ENCODE data around the gene DCLRE1A.
"Not testable (repeated sequence)": the region's sequence is repeated elsewhere in the genome, so short reads cannot be mapped to it uniquely, and the experiment has no call there.

Gene DCLRE1A

DNA sequence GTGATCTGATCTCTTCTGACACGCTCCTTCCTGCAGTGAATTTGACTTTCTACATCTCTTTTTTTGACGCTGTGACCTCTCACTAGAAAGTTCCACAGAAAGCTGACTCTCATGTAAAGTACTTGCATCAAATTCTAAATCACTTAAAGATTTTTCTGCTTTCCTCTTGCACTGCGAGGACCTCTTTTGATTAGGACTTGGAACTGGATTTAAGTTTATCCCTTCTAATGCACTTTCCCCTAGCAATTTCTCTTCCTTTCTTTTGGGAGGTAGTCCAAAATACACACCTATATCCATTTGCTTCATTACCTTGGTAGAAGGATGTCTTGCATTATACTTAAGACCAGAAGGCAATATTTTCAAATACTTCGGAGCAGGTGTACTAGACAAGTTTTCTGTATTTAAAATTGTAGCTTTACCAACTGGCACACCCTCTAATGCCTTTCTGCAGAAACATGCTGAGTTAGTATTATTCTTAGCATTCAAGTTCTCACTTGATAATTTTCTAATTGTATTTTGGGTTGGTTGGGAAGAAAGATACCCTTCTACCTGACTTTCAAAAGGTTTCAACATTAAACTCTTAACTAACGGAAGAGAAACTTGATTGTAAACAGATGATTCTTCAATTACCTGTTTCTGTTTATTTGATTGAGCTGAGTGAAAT, 4.6 kb downstream of the DCLRE1A start:
- TF ChIP-seq, protein P1, sequence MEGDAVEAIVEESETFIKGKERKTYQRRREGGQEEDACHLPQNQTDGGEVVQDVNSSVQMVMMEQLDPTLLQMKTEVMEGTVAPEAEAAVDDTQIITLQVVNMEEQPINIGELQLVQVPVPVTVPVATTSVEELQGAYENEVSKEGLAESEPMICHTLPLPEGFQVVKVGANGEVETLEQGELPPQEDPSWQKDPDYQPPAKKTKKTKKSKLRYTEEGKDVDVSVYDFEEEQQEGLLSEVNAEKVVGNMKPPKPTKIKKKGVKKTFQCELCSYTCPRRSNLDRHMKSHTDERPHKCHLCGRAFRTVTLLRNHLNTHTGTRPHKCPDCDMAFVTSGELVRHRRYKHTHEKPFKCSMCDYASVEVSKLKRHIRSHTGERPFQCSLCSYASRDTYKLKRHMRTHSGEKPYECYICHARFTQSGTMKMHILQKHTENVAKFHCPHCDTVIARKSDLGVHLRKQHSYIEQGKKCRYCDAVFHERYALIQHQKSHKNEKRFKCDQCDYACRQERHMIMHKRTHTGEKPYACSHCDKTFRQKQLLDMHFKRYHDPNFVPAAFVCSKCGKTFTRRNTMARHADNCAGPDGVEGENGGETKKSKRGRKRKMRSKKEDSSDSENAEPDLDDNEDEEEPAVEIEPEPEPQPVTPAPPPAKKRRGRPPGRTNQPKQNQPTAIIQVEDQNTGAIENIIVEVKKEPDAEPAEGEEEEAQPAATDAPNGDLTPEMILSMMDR (IDR thresholded peaks at IDR 0.05; ENCODE audit: insufficient read depth, low read length, poor library complexity, severe bottlenecking) = no peak
- no peak for DNase-seq (ENCODE audit: extremely low read depth, insufficient read length)
- Histone ChIP-seq H3K4me3 (replicated peaks; ENCODE audit: low read depth, low read length) (no peak overlapping the region), H3K27me3 (replicated peaks; ENCODE audit: control insufficient read depth, insufficient read depth, low read length) (no peaks in the 10 kb centered on the region), H3K36me3 (ENCODE audit: control insufficient read depth, insufficient read depth, low read length) (no peaks in the 10 kb centered on the region)

DNA sequence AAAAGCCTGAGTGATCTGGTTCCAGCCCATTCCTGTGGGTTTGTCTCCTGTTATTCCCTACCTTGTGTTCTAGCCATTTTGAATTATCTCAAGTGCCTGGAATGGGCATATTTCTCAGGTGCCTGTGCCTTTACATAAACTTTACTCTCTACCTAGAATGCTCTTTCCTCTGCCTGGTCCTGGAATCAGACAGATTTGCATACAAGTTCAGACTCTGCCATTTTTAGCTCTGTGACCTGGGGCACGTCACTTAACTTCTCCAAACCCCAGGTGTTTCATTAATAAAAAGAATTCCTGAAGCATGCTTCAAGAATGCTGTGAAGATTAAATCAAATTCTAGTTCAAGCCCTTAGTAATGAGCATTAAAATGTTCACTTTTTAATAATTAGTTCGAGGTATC, 7.8 kb downstream of the DCLRE1A start:
- no peak for DNase-seq (ENCODE audit: extremely low read depth, insufficient read length)
- Histone ChIP-seq H3K27me3 (replicated peaks; ENCODE audit: control insufficient read depth, insufficient read depth, low read length) (no peaks in the 10 kb centered on the region), H3K4me3 (replicated peaks; ENCODE audit: low read depth, low read length) (no peak overlapping the region), H3K36me3 (ENCODE audit: control insufficient read depth, insufficient read depth, low read length) (peaks cover 2% of the 10 kb centered on the region; the same call in 1 of the 2 replicates)
- TF ChIP-seq, protein P1 (IDR thresholded peaks at IDR 0.05; ENCODE audit: insufficient read depth, low read length, poor library complexity, severe bottlenecking) = no peak

DNA sequence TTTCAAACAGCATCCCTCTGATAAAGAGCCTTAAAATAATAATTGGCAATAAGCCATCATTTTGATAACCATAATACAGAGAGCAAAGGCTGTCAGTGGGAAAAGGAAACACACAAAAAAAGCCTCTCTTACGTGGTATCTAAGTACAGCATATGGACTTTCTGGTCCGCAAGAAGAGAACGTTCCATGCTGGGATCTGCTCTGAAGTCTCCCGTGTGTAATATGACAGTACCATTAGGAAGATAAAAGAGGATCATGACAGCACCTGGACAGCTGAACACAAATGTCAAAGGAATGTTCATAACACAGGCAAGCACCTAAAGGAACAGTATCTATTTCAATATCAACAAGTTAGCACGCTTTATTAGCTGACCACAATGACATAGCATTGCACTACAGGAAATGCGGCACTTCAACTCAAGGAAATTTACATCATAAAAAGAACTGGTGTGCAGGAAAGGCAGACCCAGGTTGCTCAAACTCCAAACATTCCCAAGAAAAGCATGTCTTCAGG, 9.9 kb downstream of the DCLRE1A start:
- Histone ChIP-seq H3K36me3 (ENCODE audit: control insufficient read depth, insufficient read depth, low read length) (peaks cover 3% of the 10 kb centered on the region), H3K27me3 (replicated peaks; ENCODE audit: control insufficient read depth, insufficient read depth, low read length) (no peaks in the 10 kb centered on the region), H3K4me3 (replicated peaks; ENCODE audit: low read depth, low read length) (no peak overlapping the region)
- no peak for DNase-seq (ENCODE audit: extremely low read depth, insufficient read length)
- TF ChIP-seq, protein P1 (IDR thresholded peaks at IDR 0.05; ENCODE audit: insufficient read depth, low read length, poor library complexity, severe bottlenecking) = no peak

DNA sequence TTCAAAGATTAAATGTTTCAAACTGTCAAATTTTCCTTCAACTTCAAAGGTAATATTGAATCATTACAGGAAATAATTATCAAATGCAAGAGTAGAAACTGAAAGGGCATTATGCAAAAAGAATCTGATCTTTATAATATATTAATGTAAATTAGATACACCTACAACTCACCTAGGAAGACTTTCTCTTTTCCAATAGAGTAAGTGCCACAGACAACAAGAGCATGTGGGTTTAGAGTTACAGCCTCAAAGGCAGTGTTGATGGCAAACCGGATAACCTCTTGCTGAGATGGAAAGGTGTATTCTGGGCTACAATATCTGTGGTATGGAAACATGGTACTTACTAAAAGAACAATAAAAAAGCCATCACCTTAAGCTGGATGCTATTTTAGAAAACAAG, 11.7 kb downstream of the DCLRE1A start:
- no peaks in the 10 kb centered on the region for H3K27me3 ChIP-seq (replicated peaks; ENCODE audit: control insufficient read depth, insufficient read depth, low read length)
- TF ChIP-seq, protein P1 (IDR thresholded peaks at IDR 0.05; ENCODE audit: insufficient read depth, low read length, poor library complexity, severe bottlenecking) = no peak
- H3K4me3 ChIP-seq (replicated peaks; ENCODE audit: low read depth, low read length) = no peak overlapping the region
- no peak for DNase-seq (ENCODE audit: extremely low read depth, insufficient read length)
- H3K36me3 ChIP-seq (ENCODE audit: control insufficient read depth, insufficient read depth, low read length) = peaks cover 3% of the 10 kb centered on the region

DNA sequence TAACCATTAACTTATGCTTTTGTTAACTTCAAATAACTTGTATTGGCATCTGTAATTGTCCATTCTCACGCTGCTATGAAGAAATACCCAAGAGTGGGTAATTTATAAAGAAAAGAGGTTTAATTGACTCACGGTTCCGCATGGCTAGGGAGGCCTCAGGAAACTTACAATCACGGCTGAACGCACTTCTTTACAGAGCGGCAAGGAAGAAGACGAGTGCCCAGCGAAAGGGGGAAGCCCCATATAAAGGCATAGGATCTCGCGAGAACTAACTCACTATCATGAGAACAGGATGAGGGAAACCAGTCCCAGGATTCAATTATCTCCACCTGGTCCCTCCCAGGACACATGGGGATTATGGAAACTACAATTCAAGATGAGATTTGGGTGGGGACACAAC, 25.3 kb downstream of the DCLRE1A start:
- not testable (repeated sequence) for H3K27me3 ChIP-seq (replicated peaks; ENCODE audit: control insufficient read depth, insufficient read depth, low read length); DNase-seq (ENCODE audit: extremely low read depth, insufficient read length); H3K36me3 ChIP-seq (ENCODE audit: control insufficient read depth, insufficient read depth, low read length); H3K4me3 ChIP-seq (replicated peaks; ENCODE audit: low read depth, low read length)

DNA sequence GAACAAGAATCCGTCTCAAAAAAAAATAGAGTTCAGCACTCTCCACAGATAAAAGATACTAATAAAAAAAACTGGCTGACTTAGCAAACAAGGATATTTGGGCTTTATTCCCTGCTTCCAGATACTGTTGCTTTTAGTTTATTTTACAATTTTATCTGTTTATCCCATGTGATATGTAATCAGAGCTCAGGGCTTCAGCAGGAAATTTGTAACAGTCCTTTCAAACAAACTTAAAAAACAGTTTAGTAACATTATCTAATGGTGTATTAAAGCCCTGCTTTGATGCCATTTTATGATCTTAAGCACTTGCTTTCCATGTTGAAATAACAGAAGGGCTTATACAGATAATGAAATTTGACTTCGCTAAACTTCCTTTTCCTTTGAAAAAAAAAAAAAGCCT, 28.1 kb downstream of the DCLRE1A start:
- no peak for DNase-seq (ENCODE audit: extremely low read depth, insufficient read length)
- H3K36me3 ChIP-seq (ENCODE audit: control insufficient read depth, insufficient read depth, low read length) = no peaks in the 10 kb centered on the region
- TF ChIP-seq, protein P1 (IDR thresholded peaks at IDR 0.05; ENCODE audit: insufficient read depth, low read length, poor library complexity, severe bottlenecking) = no peak

More for the DNA sequence above, 28.1 kb downstream of the DCLRE1A start:
- Histone ChIP-seq H3K4me3 (replicated peaks; ENCODE audit: low read depth, low read length) (no peak overlapping the region), H3K27me3 (replicated peaks; ENCODE audit: control insufficient read depth, insufficient read depth, low read length) (no peaks in the 10 kb centered on the region)
